Endothelial cell of umbilical vein (primary cell): ENCODE data around the gene PGD.

Source experiments
- EZH2 ChIP-seq: IDR thresholded peaks from 2 replicates; pipeline ENCODE4 v1.6.1; 2012; ENCODE audit warnings: borderline replicate concordance, low read depth, mild to moderate bottlenecking, moderate library complexity, low read length, inconsistent platforms; ENCODE audit not compliant: severe bottlenecking
- GATA2 ChIP-seq: IDR thresholded peaks from 2 replicates; pipeline ENCODE4 v1.7.0; 2011; ENCODE audit warnings: low read depth, mild to moderate bottlenecking, moderate library complexity, mixed read lengths, low read length; ENCODE audit not compliant: insufficient read length, insufficient read depth
- JUN ChIP-seq: IDR thresholded peaks from 2 replicates; pipeline ENCODE4 v1.6.1; 2011; ENCODE audit warnings: borderline replicate concordance, low read depth; ENCODE audit not compliant: insufficient read length, insufficient read depth
- MYC ChIP-seq: IDR thresholded peaks from one replicate; pipeline ENCODE4 v1.6.1; 2011; ENCODE audit warnings: mild to moderate bottlenecking, low read depth, low read length
- POLR2A ChIP-seq: IDR thresholded peaks from 2 replicates; pipeline ENCODE4 v1.6.1; 2012; ENCODE audit warnings: low read depth, mild to moderate bottlenecking, control low read depth, low read length
- POLR2AphosphoS5 ChIP-seq: IDR thresholded peaks from 2 replicates; pipeline ENCODE4 v1.6.1; 2012; ENCODE audit warnings: low read depth, mild to moderate bottlenecking, control low read depth, low read length, moderate library complexity; ENCODE audit not compliant: insufficient read depth
- TF ChIP-seq, protein P1 (sequence below), 2 donors: IDR thresholded peaks; 1 replicate in 1 of 2; 2 replicates in 1 of 2; pipeline ENCODE4 v1.5.1; 2011; ENCODE audit warnings: low read length in 2 of 2, mild to moderate bottlenecking in 2 of 2, moderate library complexity in 2 of 2, control low read depth in 1 of 2, inconsistent platforms in 1 of 2, low read depth in 1 of 2; ENCODE audit not compliant: insufficient read depth in 1 of 2; ENCODE audit errors: extremely low read depth in 1 of 2
- TF ChIP-seq, protein P2 (sequence below): IDR thresholded peaks from 2 replicates; pipeline ENCODE4 v1.6.1; 2011; ENCODE audit not compliant: insufficient read depth, insufficient read length

DNA sequence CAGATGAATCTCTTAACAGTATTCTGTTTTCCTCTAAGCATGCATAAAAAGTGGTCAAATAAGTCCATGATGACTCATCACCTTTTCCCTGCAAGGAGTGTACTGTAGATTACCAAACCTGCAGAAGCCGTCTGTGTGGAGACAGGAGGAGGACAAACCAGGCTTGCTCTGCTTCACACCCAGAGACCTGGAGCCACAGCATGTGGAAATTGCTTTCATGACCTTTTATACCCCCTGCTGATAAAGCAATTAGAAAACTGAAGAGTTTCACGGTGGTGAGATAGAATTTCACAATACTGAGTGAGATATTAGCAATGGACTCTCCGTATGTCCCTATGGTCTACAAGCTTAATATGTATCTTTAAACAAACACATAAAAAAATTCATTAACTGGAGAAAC is 60.3 kb downstream of the PGD start:
- TF ChIP-seq POLR2A (no peak), EZH2 (no peak), GATA2 (no peak), POLR2AphosphoS5 (no peak), MYC (no peak), JUN (peak; percentile 70)
- TF ChIP-seq, protein P1, sequence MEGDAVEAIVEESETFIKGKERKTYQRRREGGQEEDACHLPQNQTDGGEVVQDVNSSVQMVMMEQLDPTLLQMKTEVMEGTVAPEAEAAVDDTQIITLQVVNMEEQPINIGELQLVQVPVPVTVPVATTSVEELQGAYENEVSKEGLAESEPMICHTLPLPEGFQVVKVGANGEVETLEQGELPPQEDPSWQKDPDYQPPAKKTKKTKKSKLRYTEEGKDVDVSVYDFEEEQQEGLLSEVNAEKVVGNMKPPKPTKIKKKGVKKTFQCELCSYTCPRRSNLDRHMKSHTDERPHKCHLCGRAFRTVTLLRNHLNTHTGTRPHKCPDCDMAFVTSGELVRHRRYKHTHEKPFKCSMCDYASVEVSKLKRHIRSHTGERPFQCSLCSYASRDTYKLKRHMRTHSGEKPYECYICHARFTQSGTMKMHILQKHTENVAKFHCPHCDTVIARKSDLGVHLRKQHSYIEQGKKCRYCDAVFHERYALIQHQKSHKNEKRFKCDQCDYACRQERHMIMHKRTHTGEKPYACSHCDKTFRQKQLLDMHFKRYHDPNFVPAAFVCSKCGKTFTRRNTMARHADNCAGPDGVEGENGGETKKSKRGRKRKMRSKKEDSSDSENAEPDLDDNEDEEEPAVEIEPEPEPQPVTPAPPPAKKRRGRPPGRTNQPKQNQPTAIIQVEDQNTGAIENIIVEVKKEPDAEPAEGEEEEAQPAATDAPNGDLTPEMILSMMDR (IDR thresholded peaks at IDR 0.05; ENCODE audit: extremely low read depth in 1 of 2, insufficient read depth in 1 of 2, low read depth in 1 of 2, low read length in 2 of 2), result no peak
- TF ChIP-seq, protein P2, sequence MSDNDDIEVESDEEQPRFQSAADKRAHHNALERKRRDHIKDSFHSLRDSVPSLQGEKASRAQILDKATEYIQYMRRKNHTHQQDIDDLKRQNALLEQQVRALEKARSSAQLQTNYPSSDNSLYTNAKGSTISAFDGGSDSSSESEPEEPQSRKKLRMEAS, result no peak
